Cerebellar cortex (tissue), 1 donor: ENCODE measurements around the gene SESTD1.
"Not testable (repeated sequence)": the region's sequence is repeated elsewhere in the genome, so short reads cannot be mapped to it uniquely, and the experiment has no call there.

ENCODE experiments used
- DNase-seq: peaks from one replicate; pipeline ENCODE4 v3.0.0-alpha.2; 2015; ENCODE audit warnings: low spot score

The SESTD1 gene

DNA sequence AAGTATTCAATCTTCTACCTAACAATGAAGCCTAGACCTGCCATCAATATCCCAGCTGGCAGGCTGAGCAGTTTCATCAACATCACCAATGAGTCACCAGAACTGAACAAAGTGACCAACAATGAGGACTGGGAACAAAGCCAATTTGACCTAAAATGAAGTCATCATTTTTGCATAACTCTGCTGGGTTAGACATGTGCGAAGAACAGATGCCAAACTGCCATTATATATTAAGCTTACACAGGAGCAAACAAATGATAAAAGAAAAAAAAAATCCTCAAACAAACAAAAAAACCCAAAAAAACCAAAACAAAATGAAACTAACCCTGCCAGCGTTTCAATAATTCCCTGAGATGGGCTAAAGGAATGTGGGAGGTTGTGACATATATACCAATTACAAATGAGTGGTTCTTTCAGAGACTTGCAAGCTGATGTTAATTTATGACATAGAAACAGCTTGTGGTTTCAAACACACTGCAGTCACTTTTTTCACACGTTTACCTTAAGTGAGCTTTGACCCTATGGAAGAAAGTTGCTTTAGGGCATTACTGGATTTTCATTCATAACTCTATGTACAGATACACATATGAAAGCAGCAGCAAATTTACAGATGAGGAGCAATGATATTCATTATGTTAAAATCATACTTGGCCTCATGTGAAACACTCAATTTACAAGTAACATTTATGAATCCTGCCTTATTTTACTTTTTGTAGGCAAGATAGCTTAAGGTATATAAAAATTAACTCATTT lies 157.8 kb downstream of the SESTD1 start:
- DNase-seq = peak; percentile 53

GRCh38 chr2:179106342-179106675 lies 158.3 kb downstream of the SESTD1 start:
- DNase-seq = no peak

DNA sequence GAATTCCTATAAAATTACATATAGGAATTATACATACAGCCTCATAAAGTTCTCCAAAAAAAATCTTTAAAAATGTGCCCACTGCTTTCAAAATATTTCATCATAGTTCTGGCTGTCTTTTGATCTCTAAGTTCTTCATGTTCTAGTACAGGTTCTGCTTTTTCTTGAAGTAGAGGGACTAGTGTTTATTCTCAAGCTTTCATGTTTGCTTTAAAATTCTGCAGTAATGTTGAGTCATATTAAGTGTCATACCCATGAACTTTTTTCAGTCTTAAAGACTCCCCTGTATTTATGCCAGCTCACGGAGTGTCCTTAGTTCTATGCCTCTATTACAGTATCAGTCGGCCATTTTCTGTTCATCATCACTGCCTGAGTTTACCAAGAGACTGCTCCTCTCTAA lies 159.9 kb downstream of the SESTD1 start:
- no peak for DNase-seq

- no peak for DNase-seq
These were observed 166.4 kb downstream of the SESTD1 start for GRCh38 chr2:179098080-179098689.

DNA sequence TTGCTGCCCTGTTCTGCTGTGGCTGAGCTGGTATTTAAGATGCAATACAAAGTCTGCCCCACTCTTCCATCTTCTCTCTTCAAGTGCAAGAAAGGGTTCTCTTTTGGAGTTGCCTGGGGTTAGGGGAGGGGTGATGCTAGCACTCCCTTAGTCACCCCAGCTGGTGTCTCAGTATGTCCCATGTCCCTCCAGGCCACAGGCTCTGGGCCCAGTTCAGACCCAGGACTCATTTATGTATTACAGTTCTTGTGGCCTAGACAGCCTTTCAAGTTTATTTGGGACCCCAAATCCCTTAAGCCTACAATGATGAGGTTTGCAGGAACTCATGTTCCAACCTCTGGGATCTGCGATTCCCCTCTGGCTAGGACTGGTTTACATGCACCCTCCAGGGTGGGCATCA lies 167.5 kb downstream of the SESTD1 start:
- DNase-seq = no peak

DNA sequence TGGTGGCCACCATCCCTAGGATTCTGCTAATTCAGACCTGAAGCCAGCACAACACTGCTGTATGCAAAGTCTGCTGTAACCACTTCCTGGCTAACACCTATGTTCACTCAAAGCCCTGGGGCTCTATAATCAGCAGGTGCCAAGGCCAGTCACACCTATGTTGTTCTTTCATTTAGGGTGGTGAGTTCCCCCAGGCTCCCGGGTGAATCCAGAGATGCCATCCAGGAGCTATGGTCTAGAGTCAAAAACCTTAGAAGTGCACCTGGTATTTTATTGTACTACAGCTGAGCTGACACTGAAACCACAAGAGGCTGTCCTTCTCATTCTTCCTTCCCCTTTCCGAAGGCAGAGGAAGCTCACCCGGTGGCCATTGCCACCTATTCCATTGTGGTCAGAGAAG lies 168.5 kb downstream of the SESTD1 start:
- DNase-seq = no peak

DNA sequence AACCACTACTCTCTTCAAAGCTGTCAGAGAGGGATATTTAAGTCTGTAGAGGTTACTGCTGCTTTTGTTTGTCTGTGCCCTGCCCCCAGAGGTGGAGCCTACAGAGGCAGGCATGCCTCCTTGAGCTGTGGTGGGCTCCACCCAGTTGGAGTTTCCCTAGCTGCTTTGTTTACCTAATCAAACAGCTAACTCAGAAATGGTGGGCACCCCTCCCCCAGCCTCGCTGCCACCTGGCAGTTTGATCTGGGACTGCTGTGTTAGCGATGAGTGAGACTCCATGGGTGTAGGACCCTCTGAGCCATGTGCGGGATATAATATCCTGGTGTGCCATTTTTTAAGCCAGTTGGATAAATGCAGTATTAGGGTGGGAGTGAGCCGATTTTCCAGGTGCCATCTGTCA lies 171.7 kb downstream of the SESTD1 start:
- DNase-seq = not testable (repeated sequence)

DNA sequence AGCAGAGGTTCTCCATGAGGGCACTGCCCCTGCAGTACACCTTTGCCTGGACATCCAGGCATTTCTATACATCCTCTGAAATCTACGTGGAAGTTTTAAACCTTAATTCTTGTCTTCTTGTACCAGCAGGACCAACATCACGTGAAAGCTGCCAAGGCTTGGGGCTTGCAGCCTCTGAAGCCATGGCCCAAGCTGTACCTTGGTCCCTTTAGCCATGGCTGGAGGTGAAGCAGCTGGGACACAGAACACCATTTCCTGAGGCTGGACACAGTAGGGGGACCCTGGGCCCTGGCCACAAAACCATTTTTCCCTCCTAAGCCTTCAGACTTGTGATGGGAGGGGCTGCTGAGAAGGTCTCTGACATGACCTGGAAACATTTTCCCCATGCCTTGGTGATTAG lies 181.9 kb downstream of the SESTD1 start:
- DNase-seq = no peak

- DNase-seq = no peak
These were observed 182.7 kb downstream of the SESTD1 start for GRCh38 chr2:179081954-179082353.

DNA sequence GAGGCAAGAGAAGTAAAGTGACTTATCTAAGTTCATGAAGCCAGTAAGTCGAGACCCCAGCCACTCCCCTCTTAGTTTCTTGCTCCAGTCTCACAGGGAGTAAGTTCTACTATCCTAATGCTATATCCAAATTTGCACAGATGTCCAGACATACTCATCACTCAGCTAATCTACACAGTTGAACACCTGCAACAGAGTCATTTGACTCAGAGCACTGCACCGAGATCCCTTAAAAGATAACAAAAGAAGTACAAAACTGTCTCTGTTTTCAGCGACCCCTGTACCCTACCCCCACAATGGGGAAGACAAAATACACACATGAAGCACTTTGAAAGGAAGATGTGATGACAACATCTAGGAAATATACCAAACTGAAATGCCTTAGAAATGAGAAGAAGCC lies 192.1 kb downstream of the SESTD1 start:
- no peak for DNase-seq

- no peak for DNase-seq
These were observed 192.7 kb downstream of the SESTD1 start for GRCh38 chr2:179071810-179072355.

GRCh38 chr2:179070895-179071294 lies 193.7 kb downstream of the SESTD1 start:
- no peak for DNase-seq

- no peak for DNase-seq
These were observed 194.9 kb downstream of the SESTD1 start for GRCh38 chr2:179069685-179070084.

- no peak for DNase-seq
These were observed 195.5 kb downstream of the SESTD1 start for GRCh38 chr2:179068991-179069643.

DNA sequence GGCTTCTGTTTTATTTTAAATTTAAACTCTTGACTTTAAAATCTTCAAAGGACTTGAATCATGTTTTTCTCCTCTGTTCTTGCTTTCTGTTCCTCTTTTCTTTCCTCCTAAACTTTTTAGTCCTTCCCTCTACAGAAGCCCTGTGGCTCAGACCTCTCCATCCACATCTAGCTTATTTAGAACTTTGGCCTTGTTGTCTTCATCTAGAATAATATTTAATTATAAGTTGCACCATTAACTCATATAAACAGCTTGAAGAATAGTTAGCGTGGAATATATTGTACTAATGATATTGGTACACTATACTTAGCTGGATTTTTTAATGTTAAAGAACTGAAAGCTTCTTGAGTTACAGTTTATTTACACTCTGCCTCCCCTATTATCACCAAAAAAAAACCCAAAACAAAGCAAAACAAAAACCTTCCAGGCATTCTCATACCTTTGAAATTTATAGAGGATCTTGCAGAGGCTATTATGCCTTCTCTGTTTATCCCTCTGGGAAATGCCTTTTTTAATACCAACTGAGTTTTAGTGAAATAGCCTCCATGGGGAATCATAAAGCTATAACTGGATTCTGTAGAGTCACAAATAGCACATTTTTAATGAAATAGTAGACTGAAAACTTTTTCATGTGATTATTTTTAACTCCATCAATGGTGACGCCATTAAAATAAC lies 205.5 kb downstream of the SESTD1 start:
- no peak for DNase-seq

DNA sequence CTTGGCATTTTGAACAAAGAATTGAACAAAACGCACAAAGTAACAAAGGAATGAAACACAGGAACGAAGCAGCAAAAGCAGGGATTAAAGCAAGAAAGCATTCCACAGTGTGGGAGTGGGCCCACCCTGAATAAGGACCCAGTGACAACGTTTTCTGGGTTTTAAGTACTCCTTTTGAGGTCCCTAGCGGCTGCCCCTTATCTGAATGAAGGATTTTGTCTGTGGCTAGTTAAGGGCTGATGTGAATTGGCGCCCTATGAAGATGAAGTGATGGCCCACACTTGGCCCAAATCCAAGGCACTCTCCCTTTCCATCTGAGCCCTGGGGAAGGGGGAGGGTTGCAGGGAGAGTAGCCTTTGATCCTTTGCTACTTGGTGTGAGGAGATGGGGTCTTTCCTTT lies 206.9 kb downstream of the SESTD1 start:
- DNase-seq = no peak

DNA sequence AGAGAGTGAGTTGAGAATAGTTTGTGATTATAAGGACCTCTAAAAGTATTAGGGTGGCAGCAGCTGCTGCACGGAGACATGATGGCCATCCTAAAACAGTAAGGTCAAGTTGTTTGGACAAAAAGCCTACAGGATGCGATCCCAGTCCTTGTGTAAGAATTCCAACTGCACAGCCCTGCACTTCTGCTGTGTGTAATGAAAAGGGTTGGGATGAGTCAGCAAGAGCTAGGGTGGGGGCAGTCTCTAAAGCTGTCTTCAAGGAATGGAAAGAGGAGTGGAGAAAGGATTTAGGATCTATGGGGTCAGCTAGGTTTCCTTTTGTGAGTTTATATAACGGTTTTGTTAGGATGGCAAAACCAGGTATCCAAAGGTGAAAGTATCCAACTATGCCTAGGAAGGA lies 211.1 kb downstream of the SESTD1 start:
- not testable (repeated sequence) for DNase-seq
